NB4 (cell line): ENCODE measurements around the gene GTF3C6.

Experiments
- CTCF ChIP-seq: IDR thresholded peaks from one replicate; pipeline ENCODE4 v1.5.1; 2012; ENCODE audit warnings: low read depth, low read length
- POLR2A ChIP-seq: IDR thresholded peaks from 2 replicates; pipeline ENCODE4 v1.6.1; 2011; ENCODE audit warnings: mild to moderate bottlenecking; ENCODE audit not compliant: insufficient read length; ENCODE audit errors: extremely low read depth

- no peak for TF ChIP-seq CTCF
- TF ChIP-seq POLR2A: no peak
These were observed 1.5 kb downstream of the GTF3C6 start for GRCh38 chr6:110960014-110960390.
